GM13977 (cell line): ENCODE results near the gene CDC25C.
A peak's percentile ranks its signal among the peaks of the same experiment; 100 is the strongest.
"Not testable (repeated sequence)": the region's sequence is repeated elsewhere in the genome, so short reads cannot be mapped to it uniquely, and the experiment has no call there.

ENCODE experiments used
- DNase-seq: peaks from one replicate; pipeline ENCODE4 v3.0.0; 2012; ENCODE audit warnings: low spot score
- in situ Hi-C: fragments of 300-500 bp; cut with MboI; formaldehyde crosslinking; loops from one replicate; pipeline ENCODE4 v1.12.0; 2022; ENCODE audit warnings: low sequenced_read_pairs, low pct_unique_long_range_greater_than_20kb, mixed read lengths, inconsistent platforms; ENCODE audit not compliant: unreplicated experiment
- TF ChIP-seq, protein P1 (sequence below): IDR thresholded peaks from 2 replicates; pipeline ENCODE4 v1.5.1; 2012; ENCODE audit warnings: mild to moderate bottlenecking, control low read depth; ENCODE audit not compliant: insufficient read depth; ENCODE audit errors: extremely low read depth, missing control alignments

CDC25C gene

DNA sequence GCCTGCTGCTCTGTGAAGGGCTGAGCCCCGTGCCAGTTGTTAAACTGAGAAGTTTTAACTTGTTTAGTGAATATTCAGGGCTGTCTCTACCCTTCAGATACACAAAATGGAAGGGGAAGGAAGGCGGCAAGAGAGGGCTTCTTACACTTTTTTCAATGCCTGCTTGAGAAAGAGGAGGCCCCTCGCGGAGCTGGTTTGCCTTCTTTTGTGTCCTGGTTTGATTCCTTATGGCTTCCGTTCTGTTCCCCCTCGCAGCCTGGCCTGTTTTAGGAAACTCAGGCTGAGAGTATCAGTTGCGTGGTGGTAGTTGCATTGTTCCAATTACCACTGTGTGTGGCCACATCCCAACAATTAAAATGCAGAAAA, 7.5 kb upstream of the CDC25C start:
- in situ Hi-C loops: no loop called here
- TF ChIP-seq, protein P1, sequence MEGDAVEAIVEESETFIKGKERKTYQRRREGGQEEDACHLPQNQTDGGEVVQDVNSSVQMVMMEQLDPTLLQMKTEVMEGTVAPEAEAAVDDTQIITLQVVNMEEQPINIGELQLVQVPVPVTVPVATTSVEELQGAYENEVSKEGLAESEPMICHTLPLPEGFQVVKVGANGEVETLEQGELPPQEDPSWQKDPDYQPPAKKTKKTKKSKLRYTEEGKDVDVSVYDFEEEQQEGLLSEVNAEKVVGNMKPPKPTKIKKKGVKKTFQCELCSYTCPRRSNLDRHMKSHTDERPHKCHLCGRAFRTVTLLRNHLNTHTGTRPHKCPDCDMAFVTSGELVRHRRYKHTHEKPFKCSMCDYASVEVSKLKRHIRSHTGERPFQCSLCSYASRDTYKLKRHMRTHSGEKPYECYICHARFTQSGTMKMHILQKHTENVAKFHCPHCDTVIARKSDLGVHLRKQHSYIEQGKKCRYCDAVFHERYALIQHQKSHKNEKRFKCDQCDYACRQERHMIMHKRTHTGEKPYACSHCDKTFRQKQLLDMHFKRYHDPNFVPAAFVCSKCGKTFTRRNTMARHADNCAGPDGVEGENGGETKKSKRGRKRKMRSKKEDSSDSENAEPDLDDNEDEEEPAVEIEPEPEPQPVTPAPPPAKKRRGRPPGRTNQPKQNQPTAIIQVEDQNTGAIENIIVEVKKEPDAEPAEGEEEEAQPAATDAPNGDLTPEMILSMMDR: no peak

DNA sequence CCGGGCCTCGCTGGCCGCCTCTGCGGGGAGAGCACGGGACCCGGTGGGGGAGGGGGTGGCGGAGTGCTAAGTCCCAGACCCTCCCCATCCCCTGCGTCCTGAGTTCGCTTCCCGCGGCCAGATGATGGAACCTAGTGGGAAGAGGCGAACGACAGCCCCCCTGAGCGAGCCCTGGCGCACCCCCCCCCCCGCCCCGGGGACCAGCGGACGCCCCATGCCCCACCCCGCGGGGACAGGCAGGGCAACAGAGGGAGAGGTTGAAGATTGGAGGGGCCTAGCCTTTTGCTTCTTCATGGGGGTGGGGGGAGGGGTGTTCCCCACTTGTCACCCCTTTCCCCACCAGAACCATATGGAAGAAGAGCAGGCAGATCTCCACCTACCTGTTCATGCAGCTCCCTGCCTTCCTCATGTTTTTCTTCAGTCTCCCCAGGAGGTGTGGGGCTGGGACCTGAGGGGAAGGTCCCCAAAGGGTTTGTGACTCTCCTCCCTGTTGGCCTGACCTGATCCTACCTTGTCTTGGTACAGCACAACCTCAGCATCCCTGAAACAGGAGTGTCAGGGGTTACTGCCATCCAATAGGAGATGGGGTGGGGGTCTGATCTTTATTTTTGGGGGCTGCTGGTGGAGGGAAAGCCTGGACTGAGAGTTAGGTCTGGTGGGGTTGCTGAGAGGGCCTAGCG, 6.9 kb upstream of the CDC25C start:
- TF ChIP-seq, protein P1: no peak
- in situ Hi-C loops: no loop called here
- peak; percentile 31 for DNase-seq

More for the DNA sequence above, 7.5 kb upstream of the CDC25C start:
- peak; percentile 21 for DNase-seq

DNA sequence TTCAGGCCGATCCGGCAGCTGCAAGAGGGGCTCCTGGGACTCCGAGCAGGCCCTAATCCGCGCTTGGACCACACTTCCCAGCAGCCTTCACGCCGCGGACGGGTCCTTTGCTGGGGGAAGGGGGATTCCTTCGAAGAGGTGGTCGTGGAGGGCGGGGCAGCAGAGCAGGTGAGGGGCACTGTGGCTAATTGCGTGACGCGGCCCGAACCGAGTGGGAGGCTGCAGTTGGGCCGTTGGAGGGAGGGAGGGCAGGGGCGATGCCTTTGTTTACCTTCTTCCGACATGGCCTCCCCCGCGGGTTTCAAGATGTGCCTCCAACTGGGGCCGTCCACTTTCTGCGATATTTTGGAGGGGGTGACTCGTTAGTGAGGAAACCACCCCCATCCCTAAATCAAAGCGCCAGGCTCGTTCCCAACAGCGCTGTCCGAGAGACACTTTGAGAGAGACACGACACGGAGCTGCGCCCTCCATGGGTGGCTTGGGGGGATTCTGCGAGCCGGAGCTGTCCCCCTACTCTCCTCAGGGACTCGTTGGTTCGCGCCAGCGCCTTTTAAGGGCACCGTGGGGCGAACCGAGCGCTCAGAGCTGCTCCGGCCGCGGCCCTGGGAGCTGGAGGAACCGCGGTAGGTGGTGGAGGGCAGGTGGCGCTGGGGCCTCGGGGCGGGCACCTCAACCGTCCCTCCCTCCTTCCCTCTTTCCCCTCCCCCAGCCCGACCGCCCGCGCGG, 6.2 kb upstream of the CDC25C start, which contains the start of gene FAM53C:
FAM53C (plus strand) TSS at position 582 of the 726 bp plus-strand sequence. CDS start 3,070 bp downstream, outside the sequence.
- in situ Hi-C loops: no loop called here
- peak; percentile 92 for DNase-seq
- TF ChIP-seq, protein P1: no peak

DNA sequence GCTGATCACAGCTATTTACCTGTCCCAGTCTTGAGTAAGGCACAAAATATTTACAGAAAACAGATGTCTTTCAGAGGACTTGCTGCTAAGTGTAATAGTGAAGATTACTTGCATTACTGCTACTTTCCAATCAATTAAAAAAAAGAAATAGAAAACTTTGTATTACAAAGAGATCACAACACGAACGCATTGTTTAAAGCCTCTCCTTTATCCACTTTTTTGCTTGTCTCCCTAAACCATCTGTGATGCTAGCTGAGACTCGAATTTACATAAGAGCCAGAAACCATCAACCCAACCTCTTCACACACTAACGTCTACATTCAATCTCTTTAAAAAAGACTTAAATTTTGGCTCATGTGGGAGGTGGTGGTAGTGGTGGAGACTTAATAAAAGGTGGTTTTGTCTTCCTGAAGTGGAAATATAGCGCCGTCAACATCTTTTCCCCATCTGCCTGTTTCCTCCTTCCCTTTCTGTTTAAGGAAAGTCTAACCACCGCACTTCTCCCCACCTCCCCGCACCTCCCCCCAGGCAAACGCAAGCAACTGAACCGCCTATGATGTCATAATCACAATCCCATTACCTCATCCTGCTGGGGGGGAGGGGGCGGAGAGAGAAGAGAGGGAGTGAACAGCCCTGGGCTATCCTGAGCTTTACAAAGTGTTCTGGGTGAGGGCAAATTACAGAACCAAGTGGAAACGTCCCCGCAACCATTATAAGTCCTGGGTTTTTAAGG, 5.5 kb upstream of the CDC25C start:
- in situ Hi-C loops: no loop called here
- no peak for DNase-seq
- TF ChIP-seq, protein P1: no peak

DNA sequence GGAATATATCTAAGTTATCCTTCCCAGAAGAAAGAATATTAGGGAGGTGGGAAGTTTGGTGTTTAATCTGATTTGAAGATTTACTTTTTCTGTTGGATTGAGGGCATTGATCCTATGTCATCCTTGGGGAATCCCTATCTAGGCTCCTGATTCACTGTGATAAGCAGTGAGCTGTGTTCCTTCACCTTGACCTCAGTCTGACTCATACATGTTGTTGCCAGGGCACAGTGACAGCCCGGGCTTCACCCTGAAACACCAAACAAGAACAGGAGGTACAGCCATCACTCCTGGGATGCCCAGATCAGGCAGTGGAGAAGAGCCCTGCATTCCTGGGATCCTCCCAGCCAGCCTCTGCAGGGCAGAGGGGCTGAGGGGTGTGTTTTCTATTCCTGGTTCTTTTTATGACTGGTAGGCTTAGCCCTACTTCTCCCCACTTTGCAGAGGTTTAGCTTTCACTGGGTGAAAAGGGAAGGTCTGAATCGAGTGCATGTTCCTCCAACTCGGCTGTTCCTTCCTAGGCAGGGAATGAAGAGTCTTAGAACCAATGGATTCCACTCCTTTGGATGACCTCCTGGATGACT, 3.4 kb upstream of the CDC25C start:
- DNase-seq: no peak
- in situ Hi-C loops: no loop called here
- TF ChIP-seq, protein P1: no peak

DNA sequence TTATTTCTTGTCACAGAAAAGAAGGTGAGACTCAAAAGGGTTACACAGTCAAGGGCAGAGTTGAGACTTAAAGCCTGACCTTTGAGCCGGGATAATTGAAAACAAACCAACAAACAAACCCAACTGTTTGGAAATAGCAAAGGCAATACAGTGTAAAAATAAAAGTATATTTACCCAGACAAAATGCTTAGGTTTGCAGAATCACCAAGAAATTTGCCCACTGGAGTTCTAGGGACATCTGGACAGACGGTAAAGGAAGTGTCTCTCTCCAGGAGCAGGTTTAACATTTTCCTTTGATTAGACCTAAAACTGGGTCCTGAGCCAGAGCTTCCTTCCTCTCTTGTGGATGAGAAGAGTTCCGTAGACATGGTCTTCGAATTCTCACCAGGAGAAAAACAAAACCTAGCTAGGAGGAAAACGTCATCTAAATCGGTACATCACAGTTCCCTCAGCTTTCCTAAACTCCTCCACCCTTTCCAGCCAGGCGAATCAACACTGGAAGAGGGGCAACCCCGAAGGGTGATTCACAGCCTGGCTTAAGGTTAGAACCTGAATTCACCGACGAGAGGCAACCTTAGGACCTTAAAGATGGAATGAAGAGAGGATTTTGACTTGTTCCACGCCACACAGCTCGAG, 673 bp downstream of the CDC25C start:
- no peak for DNase-seq
- TF ChIP-seq, protein P1: no peak
- in situ Hi-C loops: no loop called here

DNA sequence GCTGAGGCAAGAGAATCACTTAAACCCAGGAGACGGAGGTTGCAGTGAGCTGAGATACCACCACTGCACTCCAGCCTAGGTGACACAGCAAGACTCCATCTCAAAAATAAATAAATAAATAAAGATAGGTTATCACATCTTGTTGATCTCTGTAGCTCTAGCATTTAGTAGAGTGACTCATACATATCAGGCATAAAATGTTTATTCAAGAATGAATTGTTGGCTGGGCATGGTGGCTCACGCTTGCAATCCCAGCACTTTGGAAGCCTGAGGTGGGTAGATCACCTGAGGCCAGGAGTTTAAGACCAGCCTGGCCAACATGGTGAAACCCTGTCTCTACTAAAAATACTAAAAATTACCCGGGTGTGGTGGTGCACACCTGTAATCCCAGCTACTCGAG, 13.4 kb downstream of the CDC25C start:
- in situ Hi-C loops, DNase-seq: not testable (repeated sequence)
